CD4-positive, alpha-beta T cell treated with Interferon gamma for 1 hour (primary cell): ENCODE results near the gene FAM210A.

Source experiments
- DNase-seq: peaks from one replicate; pipeline ENCODE4 v3.0.0-alpha.2; 2020

The FAM210A gene

DNA sequence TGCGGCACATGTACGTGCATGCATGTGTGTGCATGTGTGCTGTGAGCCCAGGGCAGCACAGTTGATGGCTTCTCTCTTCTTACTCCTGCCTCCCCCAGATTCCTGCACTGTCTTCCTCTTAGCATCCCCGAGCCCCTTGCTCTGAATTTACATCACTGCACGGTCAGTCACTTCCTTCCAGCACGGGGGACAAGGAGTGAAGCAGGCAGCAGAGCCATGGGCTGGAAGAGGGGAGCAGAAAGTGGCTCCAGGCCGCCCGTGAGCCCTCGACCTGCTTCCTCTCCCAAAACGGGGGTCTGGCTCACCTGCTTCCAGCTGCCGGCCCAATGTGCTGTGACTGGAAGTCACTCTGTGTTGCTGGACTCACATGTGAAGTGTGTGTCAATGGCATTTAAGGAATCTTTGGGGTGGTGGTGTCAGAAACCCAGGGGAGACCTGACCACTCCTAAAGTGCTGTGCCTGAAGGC lies 106.1 kb downstream of the FAM210A start:
- DNase-seq, result no peak

DNA sequence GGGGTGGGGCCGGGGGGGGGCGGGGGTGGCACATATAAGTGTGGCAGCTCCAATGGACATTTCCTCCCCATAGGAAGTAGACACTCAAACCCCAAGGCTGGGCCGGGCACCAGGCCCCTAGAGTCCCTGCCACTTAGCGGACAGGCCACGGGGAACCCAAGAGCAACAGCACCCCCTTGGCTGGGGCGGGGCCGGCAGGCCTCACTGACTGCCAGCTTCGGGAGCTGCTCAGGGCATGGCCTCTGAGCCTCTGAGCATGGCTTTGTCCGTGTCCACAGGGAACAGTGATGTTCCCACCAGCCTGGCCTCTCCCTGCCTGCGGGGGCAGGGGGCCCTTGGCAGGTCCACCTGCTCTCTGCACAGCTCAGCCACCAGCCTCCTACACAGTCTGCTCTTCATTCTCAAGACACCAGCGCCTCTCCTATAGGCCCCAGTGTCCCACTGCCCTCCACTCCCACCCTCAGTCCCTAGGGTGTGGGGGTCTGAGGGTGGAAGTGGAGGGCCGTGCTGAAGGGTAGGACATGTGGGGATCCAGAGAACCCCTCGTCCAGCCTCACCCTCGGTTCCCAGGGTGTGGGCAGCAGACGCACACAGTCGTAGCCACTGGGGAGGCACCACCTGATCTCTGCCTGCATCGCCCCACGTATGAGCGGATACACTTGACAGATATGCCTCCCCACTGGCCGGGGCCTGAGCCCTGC lies 106.7 kb downstream of the FAM210A start:
- DNase-seq, result no peak

DNA sequence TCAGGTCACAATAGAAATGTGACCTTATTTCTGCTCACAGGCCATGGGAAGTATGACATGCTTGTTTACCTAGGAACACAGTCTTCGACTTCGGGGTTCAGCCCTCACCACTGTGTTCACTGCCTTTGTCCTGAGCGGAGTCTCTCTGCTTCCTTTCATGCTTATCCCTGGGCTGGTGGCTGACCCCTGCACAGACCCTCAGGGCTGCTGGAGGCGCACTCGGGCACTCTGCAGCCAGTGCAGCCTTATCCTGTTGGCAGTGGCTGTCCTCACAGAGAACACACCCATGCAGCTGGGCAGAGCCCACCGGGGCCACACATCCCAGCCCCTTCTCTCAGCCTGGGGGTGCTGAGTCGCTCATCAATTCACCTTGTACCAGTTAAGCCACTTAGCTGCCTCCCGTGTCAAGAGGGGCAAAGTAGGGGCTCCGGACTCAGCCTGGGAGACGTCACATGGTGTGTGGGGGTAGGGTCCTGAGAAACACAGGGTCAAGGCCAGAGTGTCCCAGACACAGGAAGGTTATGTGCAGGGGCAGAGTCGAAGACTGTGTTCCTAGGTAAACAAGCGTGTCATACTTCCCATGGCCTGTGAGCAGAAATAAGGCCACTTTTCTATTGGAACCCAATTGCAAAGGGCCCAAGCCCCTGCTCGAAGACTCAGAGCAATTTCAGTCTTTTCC lies 107.5 kb downstream of the FAM210A start:
- DNase-seq, result no peak

DNA sequence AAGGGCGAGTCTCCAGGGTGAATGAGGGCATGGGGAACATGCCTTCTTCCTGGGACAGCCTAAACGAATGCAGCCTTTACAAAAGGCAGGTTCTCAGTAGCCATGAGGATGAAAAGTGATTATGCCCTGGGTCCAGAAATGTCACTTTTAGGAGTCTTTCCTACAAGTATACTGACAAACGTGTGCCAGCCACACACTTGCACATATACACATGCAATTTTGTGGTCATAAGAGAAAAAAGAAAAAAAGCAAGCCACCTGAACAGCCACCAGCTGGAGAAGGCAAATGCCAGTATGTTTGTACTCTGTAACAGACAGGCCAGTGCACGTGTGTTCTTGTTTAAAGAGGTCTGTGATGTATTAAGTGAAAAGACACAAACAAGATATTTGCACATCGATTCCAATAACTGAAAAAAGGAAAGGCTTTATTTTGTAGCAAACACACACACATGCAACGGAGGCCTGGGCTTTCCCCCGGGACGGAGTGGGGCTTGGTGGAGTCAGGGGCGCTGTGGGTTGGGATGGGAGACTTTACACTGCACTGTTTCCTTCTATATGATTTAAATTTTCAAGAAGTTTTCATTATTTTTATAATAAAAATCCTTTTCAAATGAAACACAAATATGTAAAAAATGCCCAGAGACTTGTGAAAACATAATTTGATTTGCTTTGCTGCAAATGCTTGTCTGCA lies 108.4 kb downstream of the FAM210A start:
- DNase-seq, result no peak

DNA sequence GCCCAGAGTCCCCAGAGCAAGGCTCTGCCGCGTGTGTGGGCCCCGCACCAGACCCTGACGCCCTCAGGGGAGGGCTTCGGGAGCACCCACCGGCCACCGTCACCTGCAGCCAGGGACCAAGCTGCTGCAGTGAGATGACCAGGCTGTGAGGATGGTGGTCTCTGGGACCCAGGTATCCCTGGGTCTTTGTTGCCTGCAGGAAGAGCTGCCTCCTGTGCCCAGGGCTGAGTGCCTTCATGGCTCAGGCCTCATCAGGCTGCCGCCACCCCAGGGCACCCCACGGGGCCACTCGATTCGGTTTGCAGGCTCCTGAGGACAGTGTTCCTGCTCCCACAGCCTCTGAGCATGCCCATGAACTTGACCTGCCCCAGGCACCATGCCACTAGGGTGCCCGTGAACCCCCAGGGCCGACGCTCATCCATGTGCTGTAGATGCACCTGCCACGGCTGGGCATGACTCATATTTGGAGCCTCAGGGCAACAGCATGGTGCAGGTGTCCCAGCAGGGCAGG lies 109.8 kb downstream of the FAM210A start:
- no peak for DNase-seq

DNA sequence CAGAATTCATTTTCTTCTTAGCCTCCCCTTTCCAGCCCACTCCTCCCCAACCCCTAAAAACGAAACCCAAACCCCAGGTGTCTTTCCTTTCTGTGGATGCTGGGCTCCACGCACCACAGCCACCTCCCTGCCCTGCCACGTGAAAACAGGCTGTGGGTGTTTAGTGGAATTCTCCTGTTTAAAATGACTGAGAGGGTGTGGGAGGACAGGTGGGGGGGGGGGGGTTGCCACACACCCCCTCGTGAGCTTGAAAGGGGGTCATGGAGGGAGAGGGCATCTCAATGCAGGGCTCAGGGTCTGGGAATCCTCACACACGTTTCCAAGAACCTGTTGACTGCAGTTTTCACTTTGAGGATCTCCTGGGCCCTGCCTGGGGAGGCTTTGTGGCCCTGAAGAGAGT lies 110.3 kb downstream of the FAM210A start:
- DNase-seq, result no peak

DNA sequence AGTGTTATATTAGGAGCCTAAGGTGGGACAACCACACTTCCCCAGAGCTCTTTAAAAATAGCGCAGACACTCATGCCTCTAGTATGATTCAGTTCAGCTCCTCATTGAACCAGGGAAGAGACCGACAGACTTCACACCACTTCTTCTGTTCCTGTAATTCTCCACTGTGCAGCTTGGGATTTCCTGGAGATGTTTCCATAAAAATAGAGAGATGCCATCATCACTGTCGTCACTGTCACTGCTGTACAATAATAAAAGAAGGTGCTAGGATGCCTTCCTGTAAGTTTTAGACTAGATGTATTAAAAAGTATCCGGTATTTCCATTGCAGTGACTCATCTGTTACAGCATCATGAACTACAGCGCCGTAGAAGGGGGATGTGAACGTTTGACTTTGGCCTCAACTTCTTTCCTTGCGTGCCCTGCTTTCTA lies 110.9 kb downstream of the FAM210A start:
- no peak for DNase-seq

DNA sequence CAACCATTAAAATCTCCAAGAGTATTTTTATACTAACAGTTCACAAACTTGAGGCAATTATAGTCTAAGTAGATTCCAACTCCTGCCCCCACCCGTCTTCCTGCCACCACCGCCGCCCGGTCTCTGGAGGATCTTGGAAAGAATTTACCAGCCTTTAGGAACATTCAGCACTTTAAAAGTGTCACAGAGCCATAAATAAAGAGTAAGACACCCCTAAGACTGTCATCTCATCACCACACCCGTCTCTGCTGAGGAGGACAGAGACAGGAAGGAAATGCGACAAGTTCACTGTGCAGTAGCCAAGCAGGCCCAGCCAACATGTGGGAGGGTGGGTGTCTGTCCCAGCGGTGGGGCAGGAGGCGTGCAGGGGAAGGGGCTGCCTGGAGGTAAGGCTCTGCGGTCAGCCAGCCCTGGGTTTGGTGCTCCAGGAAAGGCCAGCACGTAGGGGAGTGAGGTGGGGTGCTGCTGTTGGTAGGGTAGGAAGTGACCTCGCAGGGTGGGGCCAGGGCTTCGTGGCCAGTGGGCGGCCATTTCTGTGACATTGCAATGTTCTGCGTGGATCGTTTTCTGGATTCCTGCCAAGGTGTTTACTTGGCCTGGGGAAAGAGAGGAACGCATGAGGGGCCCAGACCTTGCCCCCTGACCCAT lies 111.6 kb downstream of the FAM210A start:
- DNase-seq, result peak; percentile 64

DNA sequence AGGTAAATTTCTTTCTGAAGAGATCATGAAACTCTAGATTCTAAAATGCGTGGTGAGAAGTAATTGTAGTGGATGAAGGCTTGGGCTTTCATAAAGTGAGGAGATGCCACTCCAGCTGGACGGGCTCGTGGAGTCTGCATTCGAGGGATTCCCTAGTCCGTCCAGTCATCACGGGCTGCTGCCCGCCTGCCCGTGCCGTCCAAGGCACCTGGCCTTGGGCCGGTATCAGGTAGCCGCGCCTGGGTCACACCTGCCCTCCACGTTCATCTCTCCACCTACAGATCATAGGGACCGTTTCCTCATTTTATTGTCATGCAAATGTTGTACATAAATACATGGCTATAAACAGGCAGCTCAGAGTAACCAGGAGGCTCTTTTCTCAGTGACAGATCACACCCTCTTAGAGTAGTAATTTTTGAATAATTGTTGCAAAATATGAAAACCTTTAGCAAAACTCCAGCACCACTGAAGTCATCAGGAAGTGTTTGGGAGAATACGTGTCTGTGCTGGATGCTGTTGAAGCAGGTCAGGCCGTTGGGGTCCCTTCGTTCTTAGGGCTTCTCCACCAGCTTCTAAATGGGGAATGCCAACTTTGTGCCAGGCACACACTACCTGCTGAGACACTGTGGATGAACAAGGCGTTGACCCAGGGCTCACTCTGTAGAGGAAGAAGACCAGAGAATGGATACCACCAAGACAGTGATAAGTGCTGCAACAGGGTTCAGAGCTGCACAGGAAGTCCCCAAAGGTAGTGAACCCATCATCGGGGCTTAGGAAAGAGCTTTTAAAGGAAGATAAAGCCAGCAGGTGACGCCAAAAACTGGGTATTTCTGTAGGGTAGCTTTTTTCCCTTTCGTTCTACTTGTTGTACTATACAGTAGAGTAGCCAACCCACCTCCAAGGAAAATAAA lies 112.5 kb downstream of the FAM210A start:
- DNase-seq, result peak; percentile 45
